T-helper 1 cell treated with Interleukin-12 subunit alpha and Interleukin-12 subunit beta and Interleukin-4 antibody, amounts not matched to agents 30 μg/mL and 1 μg/mL, for 36 hours (primary cell): ENCODE results near the gene LDLRAD4.
"Not testable (repeated sequence)": the region's sequence is repeated elsewhere in the genome, so short reads cannot be mapped to it uniquely, and the experiment has no call there.

Experiments
- H3K27ac Mint-ChIP-seq: one replicate; pipeline ENCODE4 v1.8.0; 2021; ENCODE audit warnings: mild to moderate bottlenecking, mixed read lengths
- H3K27me3 Mint-ChIP-seq: one replicate; pipeline ENCODE4 v1.8.0; 2021; ENCODE audit warnings: low read depth, mixed read lengths
- H3K36me3 Mint-ChIP-seq: one replicate; pipeline ENCODE4 v1.8.0; 2021; ENCODE audit warnings: low read depth, mixed read lengths
- H3K4me1 Mint-ChIP-seq: one replicate; pipeline ENCODE4 v1.8.0; 2021; ENCODE audit warnings: low read depth, mixed read lengths
- H3K4me3 Mint-ChIP-seq: one replicate; pipeline ENCODE4 v1.8.0; 2021; ENCODE audit warnings: mild to moderate bottlenecking, moderate library complexity, mixed read lengths
- H3K9me3 Mint-ChIP-seq: one replicate; pipeline ENCODE4 v1.8.0; 2021; ENCODE audit warnings: mixed read lengths

Gene LDLRAD4

GRCh38 chr18:13603304-13604019 lies 384.9 kb downstream of the LDLRAD4 start:
- Mint-ChIP-seq H3K36me3 (peaks cover 10% of the 10 kb centered on the region), H3K27me3 (no peaks in the 10 kb centered on the region), H3K9me3 (peaks cover 7% of the 10 kb centered on the region), H3K4me1 (peaks cover 6% of the 10 kb centered on the region), H3K27ac (no peak overlapping the region), H3K4me3 (no peak overlapping the region)

GRCh38 chr18:13604786-13605185 lies 386.2 kb downstream of the LDLRAD4 start:
- peaks cover 15% of the 10 kb centered on the region for H3K4me1 Mint-ChIP-seq
- H3K27me3 Mint-ChIP-seq = no peaks in the 10 kb centered on the region
- no peaks in the 10 kb centered on the region for H3K9me3 Mint-ChIP-seq
- H3K36me3 Mint-ChIP-seq = peaks cover 8% of the 10 kb centered on the region
- H3K4me3 Mint-ChIP-seq = no peak overlapping the region
- no peak overlapping the region for H3K27ac Mint-ChIP-seq

- H3K27ac Mint-ChIP-seq = no peak overlapping the region
- peaks cover 8% of the 10 kb centered on the region for H3K36me3 Mint-ChIP-seq
- peaks cover 15% of the 10 kb centered on the region for H3K4me1 Mint-ChIP-seq
- no peaks in the 10 kb centered on the region for H3K9me3 Mint-ChIP-seq
- no peaks in the 10 kb centered on the region for H3K27me3 Mint-ChIP-seq
- no peak overlapping the region for H3K4me3 Mint-ChIP-seq
Observed at GRCh38 chr18:13605477-13605876, 386.9 kb downstream of the LDLRAD4 start.

GRCh38 chr18:13605901-13606300 lies 387.3 kb downstream of the LDLRAD4 start:
- no peaks in the 10 kb centered on the region for H3K27me3 Mint-ChIP-seq
- H3K9me3 Mint-ChIP-seq = no peaks in the 10 kb centered on the region
- no peak overlapping the region for H3K27ac Mint-ChIP-seq
- peaks cover 18% of the 10 kb centered on the region for H3K4me1 Mint-ChIP-seq
- H3K36me3 Mint-ChIP-seq = peaks cover 8% of the 10 kb centered on the region
- no peak overlapping the region for H3K4me3 Mint-ChIP-seq

- Mint-ChIP-seq H3K4me1 (peaks cover 27% of the 10 kb centered on the region), H3K27me3 (no peaks in the 10 kb centered on the region), H3K9me3 (no peaks in the 10 kb centered on the region), H3K36me3 (peaks cover 8% of the 10 kb centered on the region), H3K4me3 (no peak overlapping the region), H3K27ac (no peak overlapping the region)
Observed at GRCh38 chr18:13606604-13607254, 388.2 kb downstream of the LDLRAD4 start.

- Mint-ChIP-seq H3K27ac (peak overlapping the region; percentile 31), H3K4me1 (peaks cover 38% of the 10 kb centered on the region)
- not testable (repeated sequence) for H3K9me3 Mint-ChIP-seq, H3K36me3 Mint-ChIP-seq, H3K27me3 Mint-ChIP-seq, H3K4me3 Mint-ChIP-seq
Observed at GRCh38 chr18:13608024-13608562, 389.5 kb downstream of the LDLRAD4 start.

GRCh38 chr18:13608791-13609532 lies 390.4 kb downstream of the LDLRAD4 start:
- Mint-ChIP-seq H3K9me3 (no peaks in the 10 kb centered on the region), H3K27me3 (no peaks in the 10 kb centered on the region), H3K4me1 (peaks cover 47% of the 10 kb centered on the region), H3K4me3 (peak overlapping the region; percentile 37), H3K36me3 (peaks cover 8% of the 10 kb centered on the region), H3K27ac (peak overlapping the region; percentile 45)

GRCh38 chr18:13610555-13611141 lies 392.1 kb downstream of the LDLRAD4 start:
- H3K9me3 Mint-ChIP-seq = no peaks in the 10 kb centered on the region
- peaks cover 60% of the 10 kb centered on the region for H3K4me1 Mint-ChIP-seq
- H3K27ac Mint-ChIP-seq = no peak overlapping the region
- peaks cover 8% of the 10 kb centered on the region for H3K36me3 Mint-ChIP-seq
- no peak overlapping the region for H3K4me3 Mint-ChIP-seq
- no peaks in the 10 kb centered on the region for H3K27me3 Mint-ChIP-seq

GRCh38 chr18:13611142-13611600 lies 392.6 kb downstream of the LDLRAD4 start:
- Mint-ChIP-seq H3K4me3 (peak overlapping the region; percentile 80), H3K27me3 (no peaks in the 10 kb centered on the region), H3K36me3 (peaks cover 8% of the 10 kb centered on the region), H3K4me1 (peaks cover 65% of the 10 kb centered on the region), H3K9me3 (no peaks in the 10 kb centered on the region), H3K27ac (peak overlapping the region; percentile 81)

GRCh38 chr18:13611601-13612195 lies 393.1 kb downstream of the LDLRAD4 start:
- peaks cover 69% of the 10 kb centered on the region for H3K4me1 Mint-ChIP-seq
- H3K9me3 Mint-ChIP-seq = no peaks in the 10 kb centered on the region
- peak overlapping the region; percentile 81 for H3K27ac Mint-ChIP-seq
- H3K27me3 Mint-ChIP-seq = no peaks in the 10 kb centered on the region
- peaks cover 8% of the 10 kb centered on the region for H3K36me3 Mint-ChIP-seq
- peak overlapping the region; percentile 80 for H3K4me3 Mint-ChIP-seq

GRCh38 chr18:13612196-13612997 lies 393.8 kb downstream of the LDLRAD4 start:
- Mint-ChIP-seq H3K4me3 (peak overlapping the region; percentile 80), H3K36me3 (peaks cover 7% of the 10 kb centered on the region), H3K27me3 (no peaks in the 10 kb centered on the region), H3K4me1 (peaks cover 75% of the 10 kb centered on the region), H3K9me3 (no peaks in the 10 kb centered on the region), H3K27ac (peak overlapping the region; percentile 81)

- Mint-ChIP-seq H3K27me3 (no peaks in the 10 kb centered on the region), H3K27ac (peak overlapping the region; percentile 77), H3K4me1 (peaks cover 76% of the 10 kb centered on the region), H3K9me3 (no peaks in the 10 kb centered on the region), H3K36me3 (no peaks in the 10 kb centered on the region), H3K4me3 (peak overlapping the region; percentile 80)
Observed at GRCh38 chr18:13613099-13613498, 394.5 kb downstream of the LDLRAD4 start.
